Urinary bladder (tissue), 4 donors: ENCODE results near the gene CACNA1H. TPM values are rescaled to one million over a fixed set of nuclear protein-coding genes. Genes with fewer than 3 reads are reported as not detected.
"Not testable (repeated sequence)": the region's sequence is repeated elsewhere in the genome, so short reads cannot be mapped to it uniquely, and the experiment has no call there.

Experiments
- DNase-seq: peaks from one replicate; pipeline ENCODE4 v3.0.0-alpha.2; 2015; ENCODE audit errors: extremely low spot score
- H3K27ac ChIP-seq: one replicate; pipeline ENCODE4 v1.5.1; 2013; ENCODE audit warnings: low read depth, mild to moderate bottlenecking, moderate library complexity
- H3K36me3 ChIP-seq: one replicate; pipeline ENCODE4 v1.6.1; 2013; ENCODE audit warnings: mild to moderate bottlenecking, moderate library complexity; ENCODE audit not compliant: insufficient read depth
- H3K4me1 ChIP-seq: one replicate; pipeline ENCODE4 v1.6.1; 2013; ENCODE audit warnings: mild to moderate bottlenecking, moderate library complexity; ENCODE audit not compliant: insufficient read depth
- H3K4me3 ChIP-seq: one replicate; pipeline ENCODE4 v1.5.1; 2013; ENCODE audit warnings: low read depth, low read length
- WGBS: extraction: QIAGEN DNeasy Blood & Tissue Kit; methylation state at CpG from one replicate; pipeline ENCODE4 v1.1.7; 2013; 5-methylcytosine and 5-hydroxymethylcytosine counted together
- polyA plus RNA-seq: library from polyadenylated mRNA; stranded (reverse); fragments of 200-250 nt; gene quantifications from one replicate; pipeline ENCODE4 v1.2.3, GENCODE V29; 2013
- total RNA-seq: library from RNA; depleted of rRNA; stranded (reverse); fragments of >200 nt; gene quantifications from one replicate; pipeline ENCODE4 v1.2.3, GENCODE V29; 2014
- donor health status: healthy with polysubstance abuse.
- donor health status: healthy.

CACNA1H gene
- total and polyA plus RNA-seq, 2 donors: 10.6 to 151 TPM

DNA sequence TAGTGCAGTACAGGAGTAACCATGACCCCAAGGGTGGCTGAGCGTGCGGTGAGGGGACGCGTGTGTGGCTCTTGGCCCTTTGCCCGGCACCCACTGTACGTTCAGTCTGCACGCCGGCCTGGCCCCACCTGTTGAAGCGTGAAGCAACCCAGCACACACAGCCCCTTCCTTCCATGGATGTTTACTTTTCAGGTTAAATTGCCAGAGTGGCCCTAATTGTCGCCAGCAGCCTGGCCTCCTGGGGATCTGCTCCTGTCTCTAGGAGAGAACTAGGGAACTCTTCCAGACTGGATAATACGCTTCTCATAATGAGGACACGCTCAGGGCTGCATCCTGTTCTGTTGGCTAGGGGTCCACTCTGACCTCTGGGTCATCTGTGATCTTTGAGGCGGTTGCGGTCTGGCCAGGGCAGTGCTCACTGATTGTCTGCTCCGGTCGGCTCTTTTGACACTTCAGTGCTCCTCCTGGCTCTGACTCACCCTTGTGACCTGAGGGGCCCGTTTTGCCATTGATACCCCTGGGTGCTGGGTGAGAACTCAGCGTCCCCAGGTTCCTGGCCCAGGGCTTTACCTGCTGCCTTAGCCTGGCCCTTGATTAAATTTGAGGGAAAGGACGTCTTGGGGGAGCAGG, 44.4 kb downstream of the CACNA1H start:
- Histone ChIP-seq H3K36me3 (no peaks in the 10 kb centered on the region), H3K4me3 (no peak overlapping the region), H3K27ac (no peak overlapping the region), H3K4me1 (no peaks in the 10 kb centered on the region)
- 71% methylated on average over 19 of the region's 19 CpGs for WGBS
- DNase-seq: no peak

DNA sequence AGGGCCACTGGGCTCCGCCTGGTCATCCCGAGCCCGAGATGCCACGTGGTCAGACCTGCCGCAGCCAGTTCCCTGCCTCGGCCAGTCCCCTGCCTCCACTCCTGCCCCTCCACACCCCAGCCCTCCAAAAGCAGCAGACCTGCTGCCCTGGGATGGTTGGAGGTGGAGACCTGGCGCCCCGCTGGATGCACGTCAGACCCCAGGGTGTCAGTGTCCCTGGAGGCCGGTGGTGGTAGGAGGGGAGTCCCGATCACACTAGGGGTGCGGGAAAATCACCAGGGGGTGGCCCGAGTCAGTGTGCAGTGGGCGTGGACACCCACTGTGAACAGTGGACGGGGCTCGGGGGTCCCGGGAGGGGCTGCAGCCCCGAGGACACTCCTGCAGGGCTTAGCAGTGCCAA, 45.3 kb downstream of the CACNA1H start:
- H3K36me3 ChIP-seq: no peaks in the 10 kb centered on the region
- no peak overlapping the region for H3K4me3 ChIP-seq
- WGBS: 88% methylated on average over 18 of the region's 18 CpGs
- no peak for DNase-seq
- no peaks in the 10 kb centered on the region for H3K4me1 ChIP-seq
- no peak overlapping the region for H3K27ac ChIP-seq

DNA sequence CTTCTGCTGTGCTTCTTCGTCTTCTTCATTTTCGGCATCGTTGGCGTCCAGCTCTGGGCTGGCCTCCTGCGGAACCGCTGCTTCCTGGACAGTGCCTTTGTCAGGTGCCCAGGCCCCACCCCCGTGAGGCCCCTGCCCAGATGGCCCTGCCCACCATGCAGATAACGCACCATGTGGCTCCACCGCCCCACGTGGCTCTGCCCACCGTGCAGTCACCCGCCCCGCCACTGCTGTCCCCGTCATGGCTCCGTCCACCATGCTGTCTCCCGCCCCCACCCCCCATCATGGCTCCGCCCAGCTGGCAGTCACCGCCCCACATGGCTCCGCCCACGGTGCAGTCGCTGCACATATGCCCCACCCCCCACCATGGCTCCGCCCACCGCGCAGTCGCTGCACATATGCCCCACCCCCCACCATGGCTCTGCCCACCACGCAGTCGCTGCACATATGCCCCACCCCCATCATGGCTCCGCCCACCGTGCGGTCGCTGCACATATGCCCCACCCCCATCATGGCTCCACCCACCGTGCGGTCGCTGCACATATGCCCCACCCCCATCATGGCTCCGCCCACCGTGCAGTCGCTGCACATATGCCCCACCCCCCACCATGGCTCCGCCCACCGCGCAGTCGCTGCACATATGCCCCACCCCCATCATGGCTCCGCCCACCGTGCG, 45.9 kb downstream of the CACNA1H start:
- not testable (repeated sequence) for DNase-seq, H3K27ac ChIP-seq, H3K4me1 ChIP-seq, H3K36me3 ChIP-seq, H3K4me3 ChIP-seq
- 89% methylated on average over 44 of the region's 44 CpGs for WGBS

DNA sequence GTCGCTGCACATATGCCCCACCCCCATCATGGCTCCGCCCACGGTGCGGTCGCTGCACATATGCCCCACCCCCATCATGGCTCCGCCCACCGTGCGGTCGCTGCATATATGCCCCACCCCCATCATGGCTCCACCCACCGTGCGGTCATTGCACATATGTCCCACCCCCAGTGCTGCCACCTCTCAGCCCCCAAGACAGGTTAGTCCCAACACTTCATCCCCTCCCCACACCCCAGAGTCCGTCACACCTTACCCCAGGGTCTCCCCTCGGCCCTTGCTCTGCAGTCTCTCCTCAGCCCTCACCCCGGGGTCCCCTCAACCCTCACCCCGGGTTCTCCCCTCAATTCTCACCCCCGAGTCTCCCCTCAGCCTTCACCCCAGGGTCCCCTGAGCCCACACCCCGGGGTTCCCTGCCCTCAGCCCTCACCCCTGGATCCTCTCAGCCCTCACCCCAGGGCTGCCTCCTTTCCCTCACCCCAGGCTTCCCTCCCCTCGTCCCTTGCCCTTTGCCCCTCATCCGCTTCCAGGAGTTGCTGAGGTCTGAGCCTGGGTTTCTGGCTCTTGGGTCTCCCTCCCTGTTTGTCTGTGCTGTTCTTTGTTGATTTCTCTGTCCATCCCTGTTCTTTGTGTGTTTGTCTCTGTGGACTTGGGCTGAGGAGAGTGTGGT, 46.6 kb downstream of the CACNA1H start:
- Histone ChIP-seq H3K4me1 (no peaks in the 10 kb centered on the region), H3K27ac (no peak overlapping the region), H3K36me3 (no peaks in the 10 kb centered on the region), H3K4me3 (no peak overlapping the region)
- DNase-seq: no peak
- 83% methylated on average over 15 of the region's 19 CpGs for WGBS

DNA sequence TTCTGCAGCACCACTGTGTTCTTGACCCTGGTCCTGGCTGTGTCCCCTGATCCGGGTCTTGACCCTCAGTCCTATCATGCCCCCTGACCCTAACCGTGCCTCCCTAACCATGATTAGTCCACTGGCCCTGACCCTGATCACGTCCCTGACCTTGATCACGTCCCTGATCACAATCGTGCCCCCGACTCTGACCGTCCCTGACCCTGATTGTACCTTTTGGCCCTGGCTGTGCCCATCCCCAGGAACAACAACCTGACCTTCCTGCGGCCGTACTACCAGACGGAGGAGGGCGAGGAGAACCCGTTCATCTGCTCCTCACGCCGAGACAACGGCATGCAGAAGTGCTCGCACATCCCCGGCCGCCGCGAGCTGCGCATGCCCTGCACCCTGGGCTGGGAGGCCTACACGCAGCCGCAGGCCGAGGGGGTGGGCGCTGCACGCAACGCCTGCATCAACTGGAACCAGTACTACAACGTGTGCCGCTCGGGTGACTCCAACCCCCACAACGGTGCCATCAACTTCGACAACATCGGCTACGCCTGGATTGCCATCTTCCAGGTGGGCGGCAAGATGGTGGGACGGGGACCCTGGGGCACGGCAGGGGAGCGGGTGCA, 47.2 kb downstream of the CACNA1H start:
- Histone ChIP-seq H3K36me3 (no peaks in the 10 kb centered on the region), H3K27ac (no peak overlapping the region), H3K4me1 (no peaks in the 10 kb centered on the region), H3K4me3 (no peak overlapping the region)
- DNase-seq: no peak
- 92% methylated on average over 38 of the region's 38 CpGs for WGBS

DNA sequence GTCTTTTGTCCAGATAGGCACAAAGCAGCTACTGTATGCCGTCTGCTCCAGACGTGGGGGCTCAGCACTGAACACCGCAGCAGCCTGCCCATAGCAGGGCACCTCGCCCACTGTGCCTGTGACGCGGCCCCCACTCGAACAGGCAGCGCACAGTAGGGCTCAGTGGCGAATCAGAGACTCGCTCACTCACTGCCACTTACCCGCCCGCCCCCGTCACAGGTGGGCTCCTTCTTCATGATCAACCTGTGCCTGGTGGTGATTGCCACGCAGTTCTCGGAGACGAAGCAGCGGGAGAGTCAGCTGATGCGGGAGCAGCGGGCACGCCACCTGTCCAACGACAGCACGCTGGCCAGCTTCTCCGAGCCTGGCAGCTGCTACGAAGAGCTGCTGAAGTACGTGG, 48.5 kb downstream of the CACNA1H start:
- DNase-seq: no peak
- no peak overlapping the region for H3K27ac ChIP-seq
- H3K36me3 ChIP-seq: no peaks in the 10 kb centered on the region
- 95% methylated on average over 25 of the region's 25 CpGs for WGBS
- H3K4me3 ChIP-seq: no peak overlapping the region
- no peaks in the 10 kb centered on the region for H3K4me1 ChIP-seq

DNA sequence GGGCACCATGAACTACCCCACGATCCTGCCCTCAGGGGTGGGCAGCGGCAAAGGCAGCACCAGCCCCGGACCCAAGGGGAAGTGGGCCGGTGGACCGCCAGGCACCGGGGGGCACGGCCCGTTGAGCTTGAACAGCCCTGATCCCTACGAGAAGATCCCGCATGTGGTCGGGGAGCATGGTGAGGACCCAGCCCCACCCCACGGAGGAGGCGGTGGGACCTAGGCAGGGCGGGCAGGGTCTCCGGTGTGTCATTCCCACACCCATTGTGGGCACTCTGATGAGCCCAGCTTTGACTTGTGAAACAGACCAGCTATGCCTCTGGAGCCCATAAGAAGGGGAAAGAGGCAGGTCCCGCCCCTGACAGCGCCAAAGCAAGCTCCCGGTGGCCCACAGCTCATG, 49.4 kb downstream of the CACNA1H start:
- WGBS: 89% methylated on average over 18 of the region's 18 CpGs
- H3K4me1 ChIP-seq: no peaks in the 10 kb centered on the region
- DNase-seq: no peak
- H3K36me3 ChIP-seq: no peaks in the 10 kb centered on the region
- no peak overlapping the region for H3K27ac ChIP-seq
- H3K4me3 ChIP-seq: no peak overlapping the region

DNA sequence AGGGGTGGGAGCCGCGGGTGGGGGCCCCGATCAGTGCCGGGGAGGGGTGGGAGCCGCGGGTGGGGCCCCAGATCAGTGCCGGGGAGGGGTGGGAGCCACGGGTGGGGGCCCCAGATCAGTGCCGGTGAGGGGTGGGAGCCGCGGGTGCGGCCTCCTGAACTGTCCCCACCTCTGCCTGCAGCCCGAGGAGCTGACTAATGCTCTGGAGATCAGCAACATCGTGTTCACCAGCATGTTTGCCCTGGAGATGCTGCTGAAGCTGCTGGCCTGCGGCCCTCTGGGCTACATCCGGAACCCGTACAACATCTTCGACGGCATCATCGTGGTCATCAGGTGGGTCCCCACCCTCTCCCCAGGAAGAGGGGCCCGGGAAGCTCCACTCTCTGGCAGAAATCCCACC, 52.0 kb downstream of the CACNA1H start:
- no peak overlapping the region for H3K27ac ChIP-seq
- no peaks in the 10 kb centered on the region for H3K4me1 ChIP-seq
- no peak for DNase-seq
- H3K36me3 ChIP-seq: no peaks in the 10 kb centered on the region
- H3K4me3 ChIP-seq: no peak overlapping the region
- 85% methylated on average over 15 of the region's 21 CpGs for WGBS

DNA sequence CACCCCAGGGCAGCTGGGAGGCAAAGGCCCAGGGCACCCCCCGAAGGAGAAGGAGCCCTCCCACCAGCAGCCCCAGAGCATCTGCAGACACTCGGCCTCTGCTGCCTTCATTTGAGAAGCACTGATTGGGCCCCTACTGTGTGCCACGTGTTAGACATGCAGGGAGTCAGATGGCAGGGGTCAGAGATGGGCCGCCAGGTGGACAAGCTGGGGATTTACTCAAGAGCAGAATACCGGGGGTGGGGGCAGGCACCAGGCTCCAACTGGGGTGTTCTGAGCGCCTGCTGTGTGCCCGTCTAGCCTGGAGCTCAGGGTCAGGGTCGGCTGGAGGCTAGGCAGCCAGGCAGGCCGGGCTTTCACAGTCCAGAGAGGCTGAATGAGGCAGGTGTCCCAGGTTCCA, 53.4 kb downstream of the CACNA1H start:
- H3K36me3 ChIP-seq: no peaks in the 10 kb centered on the region
- H3K27ac ChIP-seq: no peak overlapping the region
- H3K4me1 ChIP-seq: no peaks in the 10 kb centered on the region
- WGBS: 76% methylated on average over 9 of the region's 9 CpGs
- H3K4me3 ChIP-seq: no peak overlapping the region
- no peak for DNase-seq

DNA sequence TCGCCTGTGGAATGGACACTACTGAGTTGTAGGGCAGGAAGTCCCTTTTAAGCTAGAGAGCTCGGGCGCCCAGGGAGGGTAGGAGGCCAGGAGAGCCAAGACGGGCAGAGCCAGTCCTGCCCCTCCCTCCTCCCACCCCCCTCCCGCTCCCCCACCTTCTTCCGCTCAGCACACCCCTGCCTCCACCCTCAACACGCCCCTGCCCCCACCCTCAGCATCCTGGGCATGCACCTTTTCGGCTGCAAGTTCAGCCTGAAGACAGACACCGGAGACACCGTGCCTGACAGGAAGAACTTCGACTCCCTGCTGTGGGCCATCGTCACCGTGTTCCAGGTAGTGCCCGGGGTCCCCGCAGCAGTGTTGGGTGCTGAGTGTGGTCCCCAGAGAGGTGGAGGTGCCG, 53.9 kb downstream of the CACNA1H start:
- 83% methylated on average over 16 of the region's 16 CpGs for whole genome bisulfite sequencing
- DNase-seq: no peak
- H3K36me3 ChIP-seq: no peaks in the 10 kb centered on the region
- H3K4me3 ChIP-seq: no peak overlapping the region
- H3K27ac ChIP-seq: no peak overlapping the region
- no peaks in the 10 kb centered on the region for H3K4me1 ChIP-seq

DNA sequence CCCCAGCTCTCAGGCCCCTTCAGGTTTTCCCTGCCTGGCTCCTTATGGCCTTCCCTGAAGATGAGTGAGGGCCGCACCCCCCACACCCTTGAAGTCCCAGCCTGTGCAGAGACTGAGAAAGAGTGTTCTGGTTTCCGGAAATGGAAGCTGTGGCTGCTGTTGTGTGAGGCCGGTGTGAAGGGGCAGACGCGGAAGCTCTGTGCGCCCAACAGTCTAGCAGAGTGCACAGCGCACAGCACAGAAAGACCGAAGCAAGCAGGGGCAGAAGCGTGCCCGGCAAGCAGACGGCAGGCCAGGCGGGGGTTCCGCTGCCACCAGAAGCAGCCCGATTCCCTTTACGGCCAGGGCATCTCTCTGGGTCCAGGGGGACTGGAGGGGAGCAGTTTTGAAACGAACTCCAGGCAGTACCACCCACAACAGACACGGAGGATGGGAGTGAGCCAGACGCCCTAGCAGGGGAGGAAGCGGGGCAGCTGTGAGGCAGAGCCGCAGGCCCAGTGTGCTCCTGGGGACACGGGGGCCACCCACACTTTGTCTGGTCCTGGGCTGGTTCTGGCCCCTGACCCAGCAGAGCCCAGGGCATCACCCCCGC, 55.4 kb downstream of the CACNA1H start:
- no peak for DNase-seq
- Histone ChIP-seq H3K27ac (no peak overlapping the region), H3K4me1 (no peaks in the 10 kb centered on the region), H3K36me3 (no peaks in the 10 kb centered on the region), H3K4me3 (no peak overlapping the region)
- WGBS: 86% methylated on average over 22 of the region's 22 CpGs

DNA sequence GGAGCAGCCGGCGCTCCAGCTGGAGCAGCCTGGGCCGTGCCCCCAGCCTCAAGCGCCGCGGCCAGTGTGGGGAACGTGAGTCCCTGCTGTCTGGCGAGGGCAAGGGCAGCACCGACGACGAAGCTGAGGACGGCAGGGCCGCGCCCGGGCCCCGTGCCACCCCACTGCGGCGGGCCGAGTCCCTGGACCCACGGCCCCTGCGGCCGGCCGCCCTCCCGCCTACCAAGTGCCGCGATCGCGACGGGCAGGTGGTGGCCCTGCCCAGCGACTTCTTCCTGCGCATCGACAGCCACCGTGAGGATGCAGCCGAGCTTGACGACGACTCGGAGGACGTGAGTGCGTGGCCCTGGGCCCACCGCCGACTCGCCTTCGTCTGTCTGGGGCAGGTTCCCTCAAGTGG, 56.2 kb downstream of the CACNA1H start:
- no peaks in the 10 kb centered on the region for H3K36me3 ChIP-seq
- WGBS: 95% methylated on average over 43 of the region's 43 CpGs
- no peak for DNase-seq

DNA sequence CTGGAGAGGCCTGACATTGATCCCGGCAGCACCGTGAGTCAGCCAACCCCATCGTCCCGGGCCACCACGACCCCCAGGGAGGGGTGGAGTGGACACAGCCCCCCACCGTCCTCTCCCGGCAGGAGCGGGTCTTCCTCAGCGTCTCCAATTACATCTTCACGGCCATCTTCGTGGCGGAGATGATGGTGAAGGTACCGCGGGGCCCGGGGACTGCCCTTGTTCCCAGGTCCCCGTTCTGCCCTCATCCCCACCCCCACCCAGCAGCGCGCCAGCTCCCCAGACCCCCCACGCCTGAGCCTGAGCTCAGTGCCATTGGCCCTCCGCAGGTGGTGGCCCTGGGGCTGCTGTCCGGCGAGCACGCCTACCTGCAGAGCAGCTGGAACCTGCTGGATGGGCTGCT, 57.6 kb downstream of the CACNA1H start:
- WGBS: 88% methylated on average over 23 of the region's 23 CpGs
- Histone ChIP-seq H3K36me3 (no peaks in the 10 kb centered on the region), H3K27ac (no peak overlapping the region)

More for the DNA sequence above, 56.2 kb downstream of the CACNA1H start:
- Histone ChIP-seq H3K27ac (no peak overlapping the region), H3K4me1 (no peaks in the 10 kb centered on the region), H3K4me3 (no peak overlapping the region)

More for the DNA sequence above, 57.6 kb downstream of the CACNA1H start:
- no peak for DNase-seq
- H3K4me3 ChIP-seq: no peak overlapping the region
- H3K4me1 ChIP-seq: no peaks in the 10 kb centered on the region
